ENCODE data around the gene UVRAG. TPM values are rescaled to one million over a fixed set of nuclear protein-coding genes. Genes with fewer than 3 reads are reported as not detected.
A peak's percentile ranks its signal among the peaks of the same experiment; 100 is the strongest.

Gene UVRAG
- total and polyA plus RNA-seq, 2 of the 13 experiments (the other 11 are each of a cell fraction or from before 2014, with no cell fraction given) = 9.7 to 17.3 TPM

- TF ChIP-seq ZFP82 (CRISPR knock-in tag; IDR thresholded peaks at IDR 0.05; ENCODE audit: borderline replicate concordance) (no peak), FOXK1 (CRISPR knock-in tag; IDR thresholded peaks at IDR 0.05; ENCODE audit: borderline replicate concordance, low read depth) (no peak), ZNF136 (CRISPR knock-in tag; IDR thresholded peaks at IDR 0.05; ENCODE audit: low read depth) (no peak), HNRNPH1 (optimal IDR thresholded peaks at IDR 0.05; ENCODE audit: low read depth, low read length) (no peak), ZNF264 (CRISPR knock-in tag; IDR thresholded peaks at IDR 0.05) (peak; percentile 56; the same call in 1 of the 2 replicates), PPARG (CRISPR knock-in tag; conservative IDR thresholded peaks at IDR 0.05) (no peak), MLLT10 (CRISPR knock-in tag; IDR thresholded peaks at IDR 0.05) (no peak), TEAD2 (CRISPR knock-in tag; IDR thresholded peaks at IDR 0.05) (no peak), ZC3H13 (CRISPR knock-in tag; IDR thresholded peaks at IDR 0.05) (no peak), U2AF2 (IDR thresholded peaks at IDR 0.05; ENCODE audit: low read depth, low read length) (no peak), TFDP2 (CRISPR knock-in tag; IDR thresholded peaks at IDR 0.05) (peak; percentile 28; the same call in 1 of the 2 replicates), ZNF687 (CRISPR knock-in tag; IDR thresholded peaks at IDR 0.05) (peak; percentile 72), MED1 (CRISPR knock-in tag; IDR thresholded peaks at IDR 0.05) (peak; percentile 40; the same call in 1 of the 2 replicates), RAD21 (CRISPR knock-in tag; IDR thresholded peaks at IDR 0.05) (no peak), ARID5B (CRISPR knock-in tag; IDR thresholded peaks at IDR 0.05) (peak; percentile 66), ZNF577 (CRISPR knock-in tag; IDR thresholded peaks at IDR 0.05; ENCODE audit: borderline replicate concordance, low read depth) (no peak)
These were observed 19.5 kb upstream of the UVRAG start (continued) for GRCh38 chr11:75795276-75796090.

Measured in HepG2 (cell line).